ENCODE results near the gene ARHGDIA.

DNA sequence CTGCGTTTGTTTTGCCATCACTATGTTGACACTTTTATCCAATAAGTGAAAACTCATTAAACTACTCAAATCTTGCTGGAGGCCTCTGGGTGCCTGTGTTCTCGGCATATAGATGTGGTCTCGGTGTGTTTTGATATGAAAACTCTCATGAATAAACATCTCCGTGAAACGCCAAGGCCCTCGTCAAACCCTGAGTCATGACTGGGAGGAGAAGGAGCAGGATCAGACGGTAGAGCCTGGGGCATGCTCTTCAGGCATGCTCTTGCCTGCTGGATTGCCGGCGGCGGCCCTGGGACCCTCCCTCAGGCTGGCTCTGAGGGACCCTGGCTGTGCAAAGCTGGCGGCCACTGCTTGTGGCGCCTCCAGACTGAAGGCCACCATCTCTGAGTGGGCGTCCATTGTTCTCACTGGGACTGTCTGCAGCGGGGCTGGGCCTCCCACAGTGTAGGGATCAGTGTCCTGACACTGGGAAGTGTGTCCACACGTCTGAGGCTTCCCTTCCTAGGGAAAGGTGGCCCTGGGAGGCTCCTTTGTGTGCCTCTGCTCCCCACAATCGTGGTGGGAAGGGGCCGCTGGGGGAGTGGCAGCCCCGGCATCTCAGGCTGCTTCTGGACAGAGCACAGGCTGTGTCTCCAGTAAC, 29.2 kb upstream of the ARHGDIA start:
- TF ChIP-seq, protein P1, sequence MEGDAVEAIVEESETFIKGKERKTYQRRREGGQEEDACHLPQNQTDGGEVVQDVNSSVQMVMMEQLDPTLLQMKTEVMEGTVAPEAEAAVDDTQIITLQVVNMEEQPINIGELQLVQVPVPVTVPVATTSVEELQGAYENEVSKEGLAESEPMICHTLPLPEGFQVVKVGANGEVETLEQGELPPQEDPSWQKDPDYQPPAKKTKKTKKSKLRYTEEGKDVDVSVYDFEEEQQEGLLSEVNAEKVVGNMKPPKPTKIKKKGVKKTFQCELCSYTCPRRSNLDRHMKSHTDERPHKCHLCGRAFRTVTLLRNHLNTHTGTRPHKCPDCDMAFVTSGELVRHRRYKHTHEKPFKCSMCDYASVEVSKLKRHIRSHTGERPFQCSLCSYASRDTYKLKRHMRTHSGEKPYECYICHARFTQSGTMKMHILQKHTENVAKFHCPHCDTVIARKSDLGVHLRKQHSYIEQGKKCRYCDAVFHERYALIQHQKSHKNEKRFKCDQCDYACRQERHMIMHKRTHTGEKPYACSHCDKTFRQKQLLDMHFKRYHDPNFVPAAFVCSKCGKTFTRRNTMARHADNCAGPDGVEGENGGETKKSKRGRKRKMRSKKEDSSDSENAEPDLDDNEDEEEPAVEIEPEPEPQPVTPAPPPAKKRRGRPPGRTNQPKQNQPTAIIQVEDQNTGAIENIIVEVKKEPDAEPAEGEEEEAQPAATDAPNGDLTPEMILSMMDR (IDR thresholded peaks at IDR 0.05) = no peak
- TF ChIP-seq POLR2A (IDR thresholded peaks at IDR 0.05) = no peak

All from vagina (tissue), 2 donors.